Measurements from ENCODE around the gene TMEM94.
"Not testable (repeated sequence)": the region's sequence is repeated elsewhere in the genome, so short reads cannot be mapped to it uniquely, and the experiment has no call there.

GRCh38 chr17:75437404-75437803, 19.0 kb upstream of the TMEM94 start:
- TF ChIP-seq CTCF (IDR thresholded peaks at IDR 0.05; ENCODE audit: poor library complexity); EZH2 (IDR thresholded peaks at IDR 0.05; ENCODE audit: borderline replicate concordance); EZH2phosphoT487 (IDR thresholded peaks at IDR 0.05; ENCODE audit: low read depth, severe bottlenecking, unreplicated experiment): not testable (repeated sequence)

Measured in hepatocyte (in vitro differentiated cells).